HUES6 (cell line): ENCODE measurements around the gene TRAF3.
"Not testable (repeated sequence)": the region's sequence is repeated elsewhere in the genome, so short reads cannot be mapped to it uniquely, and the experiment has no call there.

Source experiments
- H3K27ac ChIP-seq: 2 replicates; pipeline ENCODE4 v1.7.0; 2013; ENCODE audit warnings: low read depth, mild to moderate bottlenecking, low read length, inconsistent platforms
- H3K27me3 ChIP-seq: 2 replicates; pipeline ENCODE4 v1.6.1; 2013; ENCODE audit warnings: low read length; ENCODE audit not compliant: control insufficient read depth, insufficient read depth
- H3K36me3 ChIP-seq: 2 replicates; pipeline ENCODE4 v1.6.1; 2013; ENCODE audit warnings: low read length; ENCODE audit not compliant: control insufficient read depth, insufficient read depth
- H3K4me1 ChIP-seq: 2 replicates; pipeline ENCODE4 v1.6.1; 2013; ENCODE audit warnings: low read length; ENCODE audit not compliant: control insufficient read depth, insufficient read depth
- H3K4me3 ChIP-seq: 2 replicates; pipeline ENCODE4 v1.5.1; 2013; ENCODE audit warnings: low read depth, low read length
- H3K9ac ChIP-seq: one replicate; pipeline ENCODE4 v1.6.1; 2013; ENCODE audit warnings: mild to moderate bottlenecking, low read length
- H3K9me3 ChIP-seq: 2 replicates; pipeline ENCODE4 v1.6.1; 2013; ENCODE audit warnings: low read depth, low read length; ENCODE audit not compliant: control insufficient read depth, insufficient read depth

The TRAF3 gene

DNA sequence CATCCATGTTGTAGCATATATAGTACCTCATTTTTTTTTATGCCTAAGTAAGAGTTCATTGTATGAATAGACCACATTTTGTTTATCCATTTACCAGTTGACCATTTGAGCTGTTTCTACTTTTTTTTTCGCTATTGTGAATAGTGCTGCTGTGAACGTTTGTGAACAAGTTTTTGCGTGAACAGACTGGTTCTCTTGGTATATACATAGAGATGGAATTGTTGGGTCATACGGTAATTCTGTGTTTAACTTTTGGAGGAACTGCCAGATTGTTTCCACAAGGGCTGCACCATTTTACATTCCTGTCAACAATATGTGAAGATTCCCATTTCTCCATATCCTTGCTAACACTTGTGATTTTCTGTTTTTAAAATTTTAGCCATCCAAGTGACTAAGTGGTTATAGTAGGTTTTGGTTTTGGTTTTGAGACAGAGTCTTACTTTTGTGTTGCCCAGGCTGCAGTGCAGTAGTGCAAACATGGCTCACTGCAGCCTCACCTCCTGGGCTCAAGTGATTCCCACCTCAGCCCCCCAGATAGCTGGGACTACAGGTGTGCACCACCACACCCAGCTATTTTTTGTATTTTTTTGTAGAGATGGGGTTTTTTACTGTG lies 76.9 kb downstream of the TRAF3 start:
- Histone ChIP-seq H3K9me3 (peaks cover 9% of the 10 kb centered on the region), H3K27ac (no peak overlapping the region), H3K4me3 (no peak overlapping the region), H3K9ac (no peak overlapping the region), H3K27me3 (no peaks in the 10 kb centered on the region), H3K36me3 (no peaks in the 10 kb centered on the region), H3K4me1 (no peaks in the 10 kb centered on the region)

DNA sequence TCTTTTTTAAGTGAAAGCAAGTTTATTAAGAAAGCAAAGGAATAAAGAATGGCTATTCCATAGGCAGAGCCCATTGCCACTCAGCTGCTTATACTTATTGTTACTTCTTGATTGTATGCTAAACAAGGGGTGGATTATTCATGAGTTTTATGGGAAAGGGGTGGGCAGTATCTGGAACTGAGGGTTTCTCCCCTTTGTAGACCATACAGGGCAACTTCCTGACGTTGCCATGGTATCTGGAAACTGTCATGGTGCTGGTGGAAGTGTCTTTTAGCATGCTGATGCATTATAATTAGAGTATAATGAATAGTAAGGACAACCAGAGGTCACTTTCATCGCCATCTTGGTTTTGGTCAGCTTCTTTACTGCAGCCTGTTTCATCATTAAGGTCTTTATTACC lies 78.9 kb downstream of the TRAF3 start:
- Histone ChIP-seq H3K9ac (no peak overlapping the region), H3K9me3 (peaks cover 11% of the 10 kb centered on the region), H3K4me3 (no peak overlapping the region), H3K27me3 (no peaks in the 10 kb centered on the region), H3K4me1 (peaks cover 9% of the 10 kb centered on the region; the same call in 1 of the 2 replicates), H3K36me3 (no peaks in the 10 kb centered on the region), H3K27ac (no peak overlapping the region)

DNA sequence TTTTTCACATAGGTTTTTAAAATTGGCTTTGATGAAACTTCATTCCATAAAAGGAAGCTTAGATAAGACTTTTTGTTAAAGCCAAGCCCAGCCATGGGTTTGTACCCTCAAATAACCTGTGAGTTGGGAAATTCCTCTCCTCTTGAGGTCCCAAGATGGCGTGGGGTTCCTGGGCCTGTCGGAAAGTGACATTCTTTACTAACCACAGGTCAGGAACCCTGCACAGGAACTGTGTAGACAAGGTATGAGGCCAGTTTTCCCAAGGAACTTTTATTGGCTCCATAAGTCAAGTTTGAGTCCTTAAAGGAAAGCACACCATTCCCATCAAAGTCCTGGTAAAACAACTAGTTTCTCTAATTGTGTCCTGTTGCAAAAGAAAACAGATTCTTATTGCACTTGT lies 80.2 kb downstream of the TRAF3 start:
- H3K4me3 ChIP-seq = no peak overlapping the region
- no peaks in the 10 kb centered on the region for H3K36me3 ChIP-seq
- H3K9me3 ChIP-seq = peaks cover 11% of the 10 kb centered on the region
- H3K27me3 ChIP-seq = no peaks in the 10 kb centered on the region
- H3K9ac ChIP-seq = no peak overlapping the region
- no peak overlapping the region for H3K27ac ChIP-seq
- H3K4me1 ChIP-seq = peaks cover 9% of the 10 kb centered on the region; the same call in 1 of the 2 replicates

DNA sequence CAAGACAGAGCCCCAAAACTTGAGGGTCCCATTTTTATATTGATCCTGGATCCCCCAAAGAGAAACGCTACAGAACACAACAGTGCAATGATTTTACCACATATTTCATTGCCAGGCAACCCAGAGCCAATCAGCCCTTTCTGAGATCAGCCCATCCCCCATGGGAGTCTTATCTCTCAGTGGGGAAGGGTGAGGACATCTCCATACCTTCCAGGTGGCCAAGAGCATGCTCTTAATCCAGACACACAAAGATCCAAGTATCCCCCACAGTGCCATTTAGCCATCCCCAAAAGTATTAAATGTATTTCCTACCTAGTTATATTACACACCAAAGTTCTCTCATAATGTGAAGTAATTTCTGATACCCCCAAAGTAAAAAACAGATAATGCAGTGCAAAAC lies 82.7 kb downstream of the TRAF3 start:
- Histone ChIP-seq H3K27me3 (no peaks in the 10 kb centered on the region), H3K4me3 (no peak overlapping the region), H3K27ac (no peak overlapping the region), H3K9ac (no peak overlapping the region), H3K4me1 (peaks cover 9% of the 10 kb centered on the region; the same call in 1 of the 2 replicates), H3K9me3 (peaks cover 11% of the 10 kb centered on the region), H3K36me3 (no peaks in the 10 kb centered on the region)

DNA sequence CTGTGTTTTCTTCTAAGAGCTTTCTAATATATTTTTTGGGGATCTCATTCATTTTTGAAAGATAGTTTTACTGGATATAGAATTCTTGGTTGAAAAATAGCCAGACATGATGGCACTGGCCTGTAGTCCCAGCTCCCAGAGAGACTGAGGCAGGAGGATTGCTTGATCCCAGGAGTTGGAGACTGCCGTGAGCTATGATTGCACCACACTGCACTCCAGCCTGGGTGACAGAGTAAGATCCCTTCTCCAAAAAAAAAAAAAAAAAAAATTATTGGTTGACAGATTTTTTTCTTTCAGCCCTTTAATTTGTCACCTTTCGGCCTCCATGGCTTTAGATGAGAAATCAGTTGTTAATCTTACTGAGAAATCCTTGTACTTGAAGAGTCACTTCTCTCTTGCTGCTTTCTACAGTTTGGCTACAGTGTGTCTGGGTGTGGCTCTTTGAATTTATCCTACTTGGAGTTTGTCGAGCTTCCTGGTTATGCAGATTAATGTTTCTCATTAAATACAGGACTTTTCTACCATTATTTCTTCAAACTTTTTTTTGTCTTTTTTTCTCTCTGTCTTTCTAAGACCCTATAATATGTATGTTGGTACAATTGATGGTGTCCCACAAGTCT lies 85.0 kb downstream of the TRAF3 start:
- H3K4me1 ChIP-seq = peaks cover 11% of the 10 kb centered on the region; the same call in 1 of the 2 replicates
- H3K27me3 ChIP-seq = no peaks in the 10 kb centered on the region
- H3K4me3 ChIP-seq = no peak overlapping the region
- H3K9ac ChIP-seq = no peak overlapping the region
- H3K27ac ChIP-seq = no peak overlapping the region
- H3K9me3 ChIP-seq = peaks cover 11% of the 10 kb centered on the region
- H3K36me3 ChIP-seq = no peaks in the 10 kb centered on the region

DNA sequence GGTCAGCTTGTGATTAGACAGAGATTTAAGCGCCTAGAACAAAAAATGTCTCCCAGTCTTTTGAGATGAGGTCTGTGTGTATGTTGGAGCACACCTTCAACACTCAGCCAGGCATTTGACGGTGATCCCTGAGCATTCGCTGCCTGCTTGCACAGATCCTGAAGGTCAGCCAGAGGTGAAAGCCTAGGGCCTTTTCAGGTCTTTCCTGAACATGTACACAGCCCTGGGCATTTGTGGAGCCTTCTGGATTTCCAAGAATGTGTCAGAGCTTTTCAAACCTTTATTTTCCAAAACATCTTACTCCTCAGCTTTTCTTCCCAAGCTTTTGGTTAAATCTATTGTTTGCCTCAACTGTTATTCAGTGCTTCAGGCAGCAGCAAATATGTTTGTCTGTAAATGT lies 86.1 kb downstream of the TRAF3 start:
- Histone ChIP-seq H3K27ac (no peak overlapping the region), H3K9me3 (peaks cover 6% of the 10 kb centered on the region), H3K9ac (no peak overlapping the region), H3K4me3 (no peak overlapping the region), H3K4me1 (peaks cover 16% of the 10 kb centered on the region; the same call in 1 of the 2 replicates), H3K36me3 (no peaks in the 10 kb centered on the region), H3K27me3 (no peaks in the 10 kb centered on the region)

DNA sequence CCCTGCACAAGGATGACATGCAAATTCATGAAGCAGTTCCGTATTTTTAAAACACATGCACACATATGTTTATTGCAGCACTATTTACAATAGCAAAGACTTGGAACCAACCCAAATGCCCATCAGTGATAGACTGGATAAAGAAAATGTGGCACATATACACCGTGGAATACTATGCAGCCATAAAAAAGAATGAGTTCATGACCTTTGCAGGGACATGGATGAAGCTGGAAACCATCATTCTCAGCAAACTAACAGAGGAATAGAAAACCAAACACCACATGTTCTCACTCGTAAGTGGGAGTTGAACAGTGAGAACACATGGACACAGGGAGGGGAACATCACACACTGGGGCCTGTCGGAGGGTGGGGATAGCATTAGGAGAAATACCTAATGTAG lies 88.7 kb downstream of the TRAF3 start:
- H3K27ac ChIP-seq, H3K9ac ChIP-seq, H3K4me1 ChIP-seq, H3K4me3 ChIP-seq, H3K36me3 ChIP-seq, H3K9me3 ChIP-seq, H3K27me3 ChIP-seq: not testable (repeated sequence)

DNA sequence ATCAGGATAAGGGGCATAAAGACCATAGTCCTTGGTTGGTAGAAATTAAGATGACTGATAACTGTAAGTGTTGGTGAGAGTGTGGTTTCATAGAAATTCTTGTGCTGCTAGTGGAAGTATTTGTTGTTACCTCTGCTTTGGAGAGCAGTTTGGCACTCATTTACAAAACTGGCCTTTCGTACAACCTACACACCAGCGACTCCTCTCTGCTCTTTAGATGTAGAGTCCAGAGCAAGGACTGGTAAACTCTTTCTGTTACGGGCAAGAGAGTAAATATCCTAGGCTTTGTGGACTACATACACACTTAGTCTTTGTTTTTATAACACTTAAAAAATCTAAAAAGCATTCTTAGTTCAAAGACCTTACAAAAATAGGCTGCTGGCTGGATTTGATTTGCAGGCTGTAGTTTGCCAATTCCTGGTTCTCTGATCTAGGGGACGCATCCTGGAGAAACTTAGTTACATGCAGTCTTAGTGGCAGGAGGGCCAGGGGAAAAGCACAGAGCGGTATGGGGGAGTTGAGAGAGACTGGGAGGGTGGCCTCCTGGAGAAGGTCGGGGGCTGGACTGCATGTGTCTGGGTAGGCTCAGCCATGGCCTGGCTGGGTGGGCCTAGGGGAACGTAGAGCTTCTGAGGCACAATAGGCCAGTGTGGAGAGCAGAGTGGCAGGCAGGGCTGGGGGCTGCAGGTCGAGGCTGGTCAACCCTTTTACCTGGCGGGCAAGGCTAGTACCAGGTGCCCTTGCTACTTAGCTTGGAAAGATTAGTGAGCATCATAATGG lies 89.9 kb downstream of the TRAF3 start:
- Histone ChIP-seq H3K27me3 (no peaks in the 10 kb centered on the region), H3K9me3 (no peaks in the 10 kb centered on the region), H3K4me3 (no peak overlapping the region), H3K4me1 (peaks cover 7% of the 10 kb centered on the region; the same call in 1 of the 2 replicates), H3K9ac (no peak overlapping the region), H3K27ac (no peak overlapping the region), H3K36me3 (peaks cover 9% of the 10 kb centered on the region)

DNA sequence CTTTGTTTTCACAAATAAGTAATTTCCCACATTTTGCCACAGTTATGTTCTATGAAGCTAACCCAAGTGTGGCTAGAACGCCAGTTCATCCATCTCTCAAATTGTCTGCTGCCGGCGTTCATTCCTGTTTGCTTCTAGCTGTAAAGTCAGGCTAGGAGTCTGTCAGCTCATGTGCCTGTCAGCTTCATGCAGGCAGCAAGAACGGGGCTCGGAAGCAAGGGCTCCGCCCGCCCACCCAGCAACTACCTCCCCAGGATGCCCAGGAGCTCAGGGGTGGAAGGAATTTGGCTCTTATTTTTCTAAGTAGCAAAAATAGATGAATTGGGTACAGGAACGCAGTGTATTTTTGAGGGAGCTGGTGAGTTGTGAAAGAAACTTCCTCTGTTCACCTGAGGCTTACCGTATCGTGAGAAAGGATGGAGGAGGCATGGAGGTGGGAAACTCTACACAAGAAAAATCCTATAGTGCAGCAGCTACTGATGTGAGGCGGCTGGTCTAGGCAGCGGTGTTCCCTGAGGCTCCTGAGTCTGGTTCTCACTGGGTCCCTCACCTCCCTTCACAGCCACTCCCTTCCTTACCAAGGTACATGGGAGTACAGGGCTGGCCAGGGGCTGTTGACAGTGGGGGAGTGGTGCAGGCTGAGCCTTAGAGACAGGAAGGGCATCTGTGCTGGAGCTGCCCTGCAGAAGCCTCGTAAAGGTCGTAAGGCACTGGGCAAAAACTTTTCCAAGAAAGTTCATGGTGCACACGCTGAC lies 90.8 kb downstream of the TRAF3 start:
- Histone ChIP-seq H3K27ac (no peak overlapping the region), H3K4me3 (no peak overlapping the region), H3K9ac (no peak overlapping the region), H3K9me3 (no peaks in the 10 kb centered on the region), H3K36me3 (peaks cover 10% of the 10 kb centered on the region), H3K27me3 (no peaks in the 10 kb centered on the region), H3K4me1 (peaks cover 7% of the 10 kb centered on the region; the same call in 1 of the 2 replicates)

DNA sequence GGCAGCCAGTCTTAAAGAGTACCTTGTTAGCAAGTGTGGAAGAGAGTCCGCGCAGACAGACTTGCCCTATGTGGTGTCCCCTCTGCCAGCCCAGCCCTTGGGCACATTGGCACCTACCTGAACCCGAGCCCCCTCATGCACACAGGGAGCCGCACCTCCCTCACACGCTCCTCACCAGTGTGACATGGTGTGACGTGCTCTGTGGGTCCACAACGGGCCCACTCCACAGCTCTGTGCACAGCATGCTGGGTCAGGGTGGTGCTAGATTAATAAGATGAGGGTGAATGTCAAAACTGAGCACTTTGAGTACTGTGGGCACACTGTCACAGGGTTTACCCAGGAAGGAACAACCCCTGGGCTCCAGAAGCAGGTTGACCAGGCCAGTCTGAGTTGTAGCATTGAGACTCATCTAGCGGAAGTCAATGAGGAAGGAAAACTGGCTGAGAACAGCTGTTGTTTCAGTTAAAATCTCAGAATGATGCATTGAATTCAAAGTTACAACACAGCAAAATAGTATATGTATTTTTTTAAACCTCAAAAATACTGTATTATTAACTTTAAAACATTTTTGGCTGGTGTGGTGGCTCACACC lies 91.8 kb downstream of the TRAF3 start:
- H3K27ac ChIP-seq = no peak overlapping the region
- H3K27me3 ChIP-seq = no peaks in the 10 kb centered on the region
- H3K4me1 ChIP-seq = peaks cover 7% of the 10 kb centered on the region; the same call in 1 of the 2 replicates
- no peak overlapping the region for H3K9ac ChIP-seq
- no peaks in the 10 kb centered on the region for H3K9me3 ChIP-seq
- peaks cover 13% of the 10 kb centered on the region for H3K36me3 ChIP-seq
- H3K4me3 ChIP-seq = no peak overlapping the region
